ENCODE measurements around the gene MOB1A.
"Not testable (repeated sequence)": the region's sequence is repeated elsewhere in the genome, so short reads cannot be mapped to it uniquely, and the experiment has no call there.

GRCh38 chr2:74121846-74122245 lies 56.8 kb downstream of the MOB1A start:
- not testable (repeated sequence) for TF ChIP-seq CTCF (CRISPR knock-in tag; IDR thresholded peaks at IDR 0.05); RAD51 (IDR thresholded peaks at IDR 0.05; ENCODE audit: borderline replicate concordance); IKZF4 (CRISPR knock-in tag; IDR thresholded peaks at IDR 0.05; ENCODE audit: borderline replicate concordance, low read depth, not compliant biosample characterization); PRDM10 (CRISPR knock-in tag; IDR thresholded peaks at IDR 0.05; ENCODE audit: low read depth); ATF2 (CRISPR knock-in tag; IDR thresholded peaks at IDR 0.05); RXRA (CRISPR knock-in tag; IDR thresholded peaks at IDR 0.05); EZH2 (conservative IDR thresholded peaks at IDR 0.05; ENCODE audit: low read depth, low read length); RBM22 (optimal IDR thresholded peaks at IDR 0.05; ENCODE audit: low read length); SMC3 (IDR thresholded peaks at IDR 0.05; ENCODE audit: low read length)
